Upper lobe of left lung (tissue), 4 donors: ENCODE data around the gene USP2.

Experiments used
- CTCF ChIP-seq, 6 experiments: fragments of 450-650 bp in 4 of 6; fragments of 200-600 bp in 2 of 6; sonication (generic) in 2 of 6; IDR thresholded peaks; one replicate each; pipeline ENCODE4 v1.5.1; 2016 to 2019; ENCODE audit warnings: antibody characterized with exemption in 6 of 6
- POLR2AphosphoS5 ChIP-seq, 2 donors: sonication (generic); formaldehyde crosslinking; IDR thresholded peaks; one replicate each; pipeline ENCODE4 v1.5.1; 2017; ENCODE audit warnings: antibody characterized with exemption in 2 of 2

GRCh38 chr11:119318240-119319135 lies 63.0 kb downstream of the USP2 start:
- TF ChIP-seq CTCF (IDR thresholded peaks at IDR 0.05) (no peak), POLR2AphosphoS5 (IDR thresholded peaks at IDR 0.05) (peak; percentile 78 to 87)
